ENCODE results near the gene ESYT1.

ESYT1 gene

GRCh38 chr12:56189918-56190694 is 62.0 kb downstream of the ESYT1 start (continued):
- TF ChIP-seq ZNF600 (tag by site-specific recombination; IDR thresholded peaks at IDR 0.05) (peak; percentile 75), HOXD13 (CRISPR knock-in tag; IDR thresholded peaks at IDR 0.05; ENCODE audit: borderline replicate concordance) (no peak), ZFP37 (tag by site-specific recombination; IDR thresholded peaks at IDR 0.05) (peak; percentile 74), IKZF3 (tag by site-specific recombination; IDR thresholded peaks at IDR 0.05) (peak; percentile 81), ZNF148 (tag by site-specific recombination; IDR thresholded peaks at IDR 0.05; ENCODE audit: borderline replicate concordance) (no peak), ZNF302 (tag by site-specific recombination; IDR thresholded peaks at IDR 0.05; ENCODE audit: low read depth) (no peak), ZNF488 (tag by site-specific recombination; IDR thresholded peaks at IDR 0.05) (no peak), ZNF629 (tag by site-specific recombination; IDR thresholded peaks at IDR 0.05) (peak; percentile 80), ZNF768 (tag by site-specific recombination; IDR thresholded peaks at IDR 0.05) (no peak), ZNF132 (tag by site-specific recombination; IDR thresholded peaks at IDR 0.05; ENCODE audit: borderline replicate concordance) (no peak), ZXDB (tag by site-specific recombination; IDR thresholded peaks at IDR 0.05) (peak; percentile 95), SETDB1 (IDR thresholded peaks at IDR 0.05; ENCODE audit: insufficient read length, low read length) (no peak), PRDM2 (tag by site-specific recombination; IDR thresholded peaks at IDR 0.05; ENCODE audit: borderline replicate concordance) (no peak), ZNF292 (tag by site-specific recombination; IDR thresholded peaks at IDR 0.05; ENCODE audit: borderline replicate concordance, low read depth) (no peak), ZNF350 (tag by site-specific recombination; IDR thresholded peaks at IDR 0.05) (no peak), RBAK (tag by site-specific recombination; IDR thresholded peaks at IDR 0.05) (no peak), ZNF202 (tag by site-specific recombination; IDR thresholded peaks at IDR 0.05; ENCODE audit: borderline replicate concordance) (no peak), ZNF335 (tag by site-specific recombination; conservative IDR thresholded peaks at IDR 0.05) (peak; percentile 96), ZNF10 (tag by site-specific recombination; IDR thresholded peaks at IDR 0.05) (peak; percentile 99), ELK4 (IDR thresholded peaks at IDR 0.05; ENCODE audit: borderline replicate concordance, low read depth, low read length) (no peak; the same call in 1 of the 2 replicates), YY1 (tag by site-specific recombination; IDR thresholded peaks at IDR 0.05) (peak; percentile 61; the same call in 1 of the 2 replicates), SCRT1 (tag by site-specific recombination; IDR thresholded peaks at IDR 0.05; ENCODE audit: borderline replicate concordance) (peak; percentile 96), ZNF398 (tag by site-specific recombination; IDR thresholded peaks at IDR 0.05) (no peak; the same call in 1 of the 2 replicates), GFI1B (tag by site-specific recombination; IDR thresholded peaks at IDR 0.05) (peak; percentile 32; the same call in 1 of the 2 replicates), ZNF791 (tag by site-specific recombination; IDR thresholded peaks at IDR 0.05) (no peak)
